OCI-LY3 (cell line): ENCODE measurements around the gene EMX1.

Experiments used
- EZH2phosphoT487 ChIP-seq: fragments of 200-600 bp; shearing (Covaris generic); IDR thresholded peaks from 2 replicates; pipeline ENCODE4 v1.6.1; 2018; ENCODE audit warnings: antibody characterized with exemption, mixed run types, low read depth
- TF ChIP-seq, protein P1 (sequence below): fragments of 200-600, 300-600 bp; sonication (generic); IDR thresholded peaks from 2 replicates; pipeline ENCODE4 v1.5.1; 2014; ENCODE audit warnings: antibody characterized with exemption, low read length, low read depth

DNA sequence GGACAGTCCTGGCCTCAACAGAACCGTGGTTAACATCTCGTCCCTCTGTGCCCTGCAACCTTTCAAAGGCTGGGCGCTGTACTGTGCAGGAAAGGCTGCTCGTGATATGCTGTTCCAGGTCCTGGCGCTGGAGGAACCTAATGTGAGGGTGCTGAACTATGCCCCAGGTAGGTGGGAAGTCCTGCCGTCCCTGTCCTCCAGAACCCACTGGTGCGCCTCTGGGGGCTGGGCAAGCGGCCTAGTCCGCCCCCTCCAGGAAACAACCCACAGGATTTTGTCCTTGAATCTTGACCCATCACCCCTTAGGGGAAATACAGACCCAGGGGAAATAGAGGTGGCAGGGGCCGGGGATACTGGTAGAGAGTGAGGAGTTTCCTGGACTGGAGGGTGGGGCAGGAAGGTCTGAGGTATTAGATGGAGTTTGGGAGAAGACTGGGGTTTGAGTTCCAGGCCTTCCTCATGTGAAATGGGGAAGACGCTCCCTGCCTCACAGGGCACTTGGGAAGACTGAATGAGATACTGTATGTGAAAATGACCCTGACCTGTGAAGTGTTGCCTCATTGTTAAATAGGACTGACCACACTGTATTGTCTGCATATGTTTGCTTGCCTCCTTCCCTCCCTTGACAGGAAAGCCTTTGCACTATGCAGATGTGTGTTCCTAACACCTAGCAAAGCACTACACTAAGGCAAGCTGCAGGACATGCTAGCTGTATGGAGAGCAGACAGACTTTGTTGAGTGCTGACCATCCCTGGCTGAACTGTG is 28.7 kb upstream of the EMX1 start:
- TF ChIP-seq, protein P1, sequence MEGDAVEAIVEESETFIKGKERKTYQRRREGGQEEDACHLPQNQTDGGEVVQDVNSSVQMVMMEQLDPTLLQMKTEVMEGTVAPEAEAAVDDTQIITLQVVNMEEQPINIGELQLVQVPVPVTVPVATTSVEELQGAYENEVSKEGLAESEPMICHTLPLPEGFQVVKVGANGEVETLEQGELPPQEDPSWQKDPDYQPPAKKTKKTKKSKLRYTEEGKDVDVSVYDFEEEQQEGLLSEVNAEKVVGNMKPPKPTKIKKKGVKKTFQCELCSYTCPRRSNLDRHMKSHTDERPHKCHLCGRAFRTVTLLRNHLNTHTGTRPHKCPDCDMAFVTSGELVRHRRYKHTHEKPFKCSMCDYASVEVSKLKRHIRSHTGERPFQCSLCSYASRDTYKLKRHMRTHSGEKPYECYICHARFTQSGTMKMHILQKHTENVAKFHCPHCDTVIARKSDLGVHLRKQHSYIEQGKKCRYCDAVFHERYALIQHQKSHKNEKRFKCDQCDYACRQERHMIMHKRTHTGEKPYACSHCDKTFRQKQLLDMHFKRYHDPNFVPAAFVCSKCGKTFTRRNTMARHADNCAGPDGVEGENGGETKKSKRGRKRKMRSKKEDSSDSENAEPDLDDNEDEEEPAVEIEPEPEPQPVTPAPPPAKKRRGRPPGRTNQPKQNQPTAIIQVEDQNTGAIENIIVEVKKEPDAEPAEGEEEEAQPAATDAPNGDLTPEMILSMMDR: no peak
- no peak for TF ChIP-seq EZH2phosphoT487
